ENCODE data around the gene CALY. TPM values are rescaled to one million over a fixed set of nuclear protein-coding genes. Genes with fewer than 3 reads are reported as not detected.

Gene CALY
- total RNA-seq, 4 donors from 2014 or later = 0.34 TPM; not detected in 3

DNA sequence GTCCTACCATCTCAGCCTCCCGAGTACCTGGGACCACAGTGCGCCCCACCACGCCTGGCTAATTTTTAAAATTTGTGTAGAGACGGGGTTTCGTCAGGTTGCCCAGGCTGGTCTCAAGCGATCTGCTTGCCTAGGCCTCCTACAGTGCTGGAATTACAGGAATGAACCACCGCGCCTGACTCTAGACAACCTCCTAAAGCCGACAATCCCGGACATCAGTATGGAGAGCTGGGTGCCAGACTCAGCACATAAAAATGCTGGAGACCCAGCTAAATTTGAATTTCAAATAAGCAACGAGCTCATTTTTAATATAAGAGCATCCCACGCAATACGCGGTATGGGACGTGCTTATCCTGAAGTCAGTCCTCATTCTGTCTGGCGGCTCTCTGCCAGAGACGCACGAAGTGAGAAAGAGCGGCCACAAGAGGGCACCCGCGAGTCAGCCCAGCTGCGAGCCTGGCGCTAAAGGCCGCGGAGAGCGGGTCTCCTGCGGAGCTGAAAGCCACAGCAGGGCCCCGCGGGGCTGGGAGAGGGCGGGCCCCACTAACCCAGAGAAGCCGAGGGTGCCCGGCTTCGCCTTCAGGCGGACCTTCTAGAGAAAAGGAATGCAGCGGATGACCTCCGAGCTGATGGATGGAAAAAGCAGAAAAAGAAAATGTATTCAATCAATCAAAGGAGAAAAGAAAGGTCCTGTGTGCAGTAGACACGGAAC is 7.0 kb downstream of the CALY start:
- TF ChIP-seq, protein P1, sequence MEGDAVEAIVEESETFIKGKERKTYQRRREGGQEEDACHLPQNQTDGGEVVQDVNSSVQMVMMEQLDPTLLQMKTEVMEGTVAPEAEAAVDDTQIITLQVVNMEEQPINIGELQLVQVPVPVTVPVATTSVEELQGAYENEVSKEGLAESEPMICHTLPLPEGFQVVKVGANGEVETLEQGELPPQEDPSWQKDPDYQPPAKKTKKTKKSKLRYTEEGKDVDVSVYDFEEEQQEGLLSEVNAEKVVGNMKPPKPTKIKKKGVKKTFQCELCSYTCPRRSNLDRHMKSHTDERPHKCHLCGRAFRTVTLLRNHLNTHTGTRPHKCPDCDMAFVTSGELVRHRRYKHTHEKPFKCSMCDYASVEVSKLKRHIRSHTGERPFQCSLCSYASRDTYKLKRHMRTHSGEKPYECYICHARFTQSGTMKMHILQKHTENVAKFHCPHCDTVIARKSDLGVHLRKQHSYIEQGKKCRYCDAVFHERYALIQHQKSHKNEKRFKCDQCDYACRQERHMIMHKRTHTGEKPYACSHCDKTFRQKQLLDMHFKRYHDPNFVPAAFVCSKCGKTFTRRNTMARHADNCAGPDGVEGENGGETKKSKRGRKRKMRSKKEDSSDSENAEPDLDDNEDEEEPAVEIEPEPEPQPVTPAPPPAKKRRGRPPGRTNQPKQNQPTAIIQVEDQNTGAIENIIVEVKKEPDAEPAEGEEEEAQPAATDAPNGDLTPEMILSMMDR (IDR thresholded peaks at IDR 0.05; ENCODE audit: low read depth) = no peak

DNA sequence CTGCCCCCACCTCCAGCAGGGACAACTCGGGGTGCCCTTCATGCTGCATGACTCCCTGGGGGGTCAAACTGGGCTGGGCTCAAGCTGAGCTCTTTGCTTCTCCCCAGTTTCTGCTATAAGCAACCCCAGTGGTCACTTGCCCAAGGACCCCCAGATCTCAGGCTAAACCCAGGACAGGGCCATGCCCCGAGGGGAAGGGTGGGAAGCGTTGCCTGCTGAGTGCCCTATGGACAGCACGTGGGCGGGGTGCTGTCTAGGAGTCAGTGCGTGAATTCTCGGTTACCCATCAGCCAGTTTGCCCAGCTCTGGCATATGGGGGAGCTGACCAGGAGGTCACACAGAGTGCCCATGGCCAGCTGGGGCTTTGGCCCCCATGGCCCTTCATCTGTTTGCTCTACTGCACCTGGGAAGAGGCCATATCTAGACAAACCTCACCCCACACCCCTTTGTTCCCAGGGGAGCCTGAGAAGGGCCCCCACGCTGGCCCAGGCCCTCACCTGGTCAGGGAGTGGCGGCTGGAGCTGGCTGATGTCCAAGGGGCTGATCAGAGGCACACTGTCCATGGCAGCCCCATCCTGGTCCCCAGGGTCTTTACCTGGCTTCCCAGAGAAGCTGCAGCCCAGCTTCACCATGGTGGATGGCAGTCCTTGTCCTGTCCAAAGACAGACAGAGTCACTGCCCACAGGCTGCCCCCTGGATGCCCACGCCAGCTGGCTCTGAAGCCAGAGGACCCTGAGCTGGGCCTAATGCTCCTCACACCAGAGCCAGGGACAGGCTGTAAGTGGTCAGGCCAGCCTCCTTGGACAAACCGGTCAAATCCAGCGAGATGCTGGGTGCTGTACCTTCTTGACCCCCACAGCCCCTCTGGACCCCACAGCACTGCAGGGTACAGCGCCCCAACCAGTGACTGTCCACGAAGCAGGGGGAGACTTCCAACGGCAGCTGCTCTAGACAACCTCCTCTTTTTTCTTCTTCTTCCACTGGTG is 8.0 kb downstream of the CALY start:
- TF ChIP-seq, protein P1 (IDR thresholded peaks at IDR 0.05; ENCODE audit: low read depth) = no peak

DNA sequence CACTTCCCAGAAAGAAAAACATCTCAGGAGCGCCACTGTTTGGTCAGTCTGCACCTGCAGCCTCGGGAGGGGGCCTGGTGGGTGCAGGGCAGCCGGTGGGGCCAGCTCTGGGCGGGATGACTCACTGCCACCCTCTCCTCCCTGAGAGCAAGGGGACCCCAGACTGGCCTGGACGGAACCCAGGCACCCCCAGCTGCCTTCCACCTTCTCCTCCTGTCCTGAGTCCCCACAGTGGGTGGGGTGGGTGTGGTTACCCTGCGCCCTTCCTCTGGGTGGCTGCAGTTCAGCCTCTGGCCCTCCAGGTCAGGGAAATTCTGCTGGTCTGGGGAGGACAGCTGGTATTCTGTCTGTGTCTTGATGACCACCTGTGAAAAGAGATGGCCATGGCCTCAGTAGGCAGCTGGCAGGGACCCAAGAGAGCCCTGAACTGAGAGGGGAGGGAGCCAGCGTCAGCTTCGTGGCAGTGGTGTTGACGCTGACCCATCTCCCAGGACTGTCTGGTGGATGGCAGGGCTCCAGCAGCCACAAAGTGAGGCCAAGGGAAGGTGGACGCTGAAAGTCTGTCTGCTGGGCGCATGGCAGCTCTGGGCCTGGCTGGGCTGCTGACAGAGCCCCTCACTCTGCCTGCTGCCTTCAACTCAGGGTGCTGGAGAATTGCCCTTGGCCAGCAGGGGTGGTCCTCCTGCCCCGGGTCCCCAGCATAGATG is 8.9 kb downstream of the CALY start:
- TF ChIP-seq, protein P1 (IDR thresholded peaks at IDR 0.05; ENCODE audit: low read depth) = no peak

DNA sequence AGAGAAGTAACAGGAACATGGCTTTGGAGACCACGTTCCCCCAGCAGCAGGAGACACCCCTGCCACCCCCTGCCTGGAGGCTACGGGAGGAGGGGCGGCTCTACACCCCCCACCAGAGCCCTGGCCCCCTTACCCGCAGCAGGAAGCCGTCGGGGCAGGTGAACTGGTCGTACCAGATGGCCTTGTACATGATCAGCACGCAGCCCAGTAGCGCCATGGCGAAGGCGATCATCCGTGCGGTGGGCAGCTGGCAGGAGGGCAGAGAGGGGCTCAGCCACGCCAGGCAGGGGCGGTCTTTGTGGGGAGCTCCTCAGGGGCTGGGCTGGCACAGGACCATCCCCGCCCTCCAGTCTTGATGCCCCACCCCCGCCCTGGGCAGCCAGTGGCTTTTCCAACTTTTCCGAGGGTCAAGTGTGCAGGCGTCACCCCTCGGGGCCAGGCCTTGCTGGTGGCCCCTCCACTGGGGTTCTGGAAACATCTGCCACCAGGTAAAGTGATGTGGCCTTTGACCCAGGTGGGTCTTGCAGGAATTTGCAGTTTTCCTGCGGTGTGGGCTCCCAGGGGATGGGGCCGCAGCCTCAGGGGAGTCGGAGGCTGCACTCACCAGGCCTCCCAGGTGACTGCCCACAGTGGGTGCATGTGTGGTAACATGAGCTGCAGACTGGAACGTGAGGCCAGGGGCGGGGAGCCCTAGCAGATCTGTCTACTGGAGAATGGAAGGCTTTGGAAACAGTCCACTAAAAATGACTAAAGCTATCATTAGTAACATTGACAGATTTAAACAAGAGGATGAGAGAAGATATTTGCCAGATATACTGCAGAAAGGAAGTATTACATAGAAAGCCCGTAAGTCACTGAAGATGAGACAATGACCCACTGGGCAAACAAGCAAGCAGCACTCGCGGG is 9.7 kb downstream of the CALY start:
- TF ChIP-seq, protein P1 (IDR thresholded peaks at IDR 0.05; ENCODE audit: low read depth) = no peak

DNA sequence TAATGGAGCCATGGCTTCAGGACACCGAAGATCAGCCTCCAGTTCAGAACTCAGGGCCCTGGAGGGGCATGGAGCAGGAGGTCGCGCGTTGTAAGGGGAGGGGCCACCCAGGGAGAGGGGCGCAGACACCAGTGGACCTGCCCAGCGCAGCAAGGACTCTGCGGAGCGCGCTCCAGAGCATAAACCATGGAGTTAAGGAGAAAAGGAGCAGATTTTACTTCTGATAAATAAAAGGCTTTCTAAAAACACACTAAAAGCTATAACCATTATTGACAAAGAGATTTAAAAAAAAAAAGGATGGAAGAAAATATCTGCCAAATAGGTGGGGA is 10.5 kb downstream of the CALY start:
- TF ChIP-seq, protein P1 (IDR thresholded peaks at IDR 0.05; ENCODE audit: low read depth) = no peak

DNA sequence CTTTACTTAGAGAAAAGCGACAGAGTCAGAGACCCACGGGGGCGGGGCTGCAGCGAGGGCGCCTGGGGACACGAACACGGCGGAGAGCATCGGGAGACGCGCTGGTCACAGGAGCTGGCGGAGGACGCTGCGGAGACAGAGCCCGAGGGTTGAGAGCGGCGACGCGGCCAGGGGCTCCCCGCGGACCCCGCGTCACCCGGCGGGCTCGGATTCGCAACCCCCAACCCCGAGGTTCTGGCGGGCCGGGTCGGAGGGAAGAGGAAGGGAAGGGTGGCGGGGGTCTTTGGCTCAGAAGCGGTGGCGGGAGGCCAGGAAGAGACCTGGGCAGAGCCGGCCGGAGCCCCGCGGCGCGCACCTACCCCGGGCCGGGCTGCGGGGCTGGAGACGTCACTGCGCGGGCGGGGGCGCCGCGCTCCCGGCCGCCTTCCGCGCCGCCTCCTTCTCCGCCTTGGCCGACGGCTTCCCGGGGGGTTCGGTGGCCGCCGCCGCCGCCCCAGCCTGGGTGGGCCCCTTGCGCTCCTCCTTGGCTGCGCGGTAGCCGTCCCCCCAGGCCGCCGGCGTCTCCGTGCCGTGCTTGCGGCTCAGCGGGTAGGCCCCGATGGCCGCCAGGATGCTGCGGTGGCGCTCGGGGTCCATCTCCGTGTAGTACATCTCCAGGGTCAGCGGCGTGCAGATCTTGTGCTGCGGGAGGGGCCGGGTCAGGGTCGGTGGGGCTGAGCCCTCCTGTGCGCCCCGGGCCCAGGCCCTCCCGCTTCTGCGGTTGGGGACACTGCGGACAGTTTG is 11.1 kb downstream of the CALY start:
- TF ChIP-seq, protein P1 (IDR thresholded peaks at IDR 0.05; ENCODE audit: low read depth) = no peak
